Ectodermal cell (in vitro differentiated cells): ENCODE data around the gene KAZN.

Experiments
- H3K27ac ChIP-seq: 2 replicates; pipeline ENCODE4 v1.7.0; 2013; ENCODE audit warnings: mild to moderate bottlenecking, low read depth, low read length; ENCODE audit not compliant: insufficient read depth, poor library complexity, severe bottlenecking
- H3K27me3 ChIP-seq: 2 replicates; pipeline ENCODE4 v1.7.0; 2013; ENCODE audit warnings: mild to moderate bottlenecking, low read length; ENCODE audit not compliant: insufficient read depth, control insufficient read depth, poor library complexity, severe bottlenecking
- H3K36me3 ChIP-seq: one replicate; pipeline ENCODE4 v1.7.0; 2013; ENCODE audit warnings: low read length; ENCODE audit not compliant: control insufficient read depth, insufficient read depth
- H3K4me1 ChIP-seq: one replicate; pipeline ENCODE4 v1.7.0; 2013; ENCODE audit warnings: low read length; ENCODE audit not compliant: control insufficient read depth, insufficient read depth
- H3K4me3 ChIP-seq: 2 replicates; pipeline ENCODE4 v1.7.0; 2013; ENCODE audit warnings: low read depth, low read length, control low read depth; ENCODE audit not compliant: insufficient read depth
- H3K9me3 ChIP-seq: 2 replicates; pipeline ENCODE4 v1.7.0; 2013; ENCODE audit warnings: mild to moderate bottlenecking, low read length, moderate library complexity; ENCODE audit not compliant: control insufficient read depth
- WGBS, 2 experiments: methylation state at CpG; one replicate each; pipeline ENCODE4 v1.1.7; 2013; ENCODE audit warnings: missing lambda C conversion rate in 2 of 2; 5-methylcytosine and 5-hydroxymethylcytosine counted together

KAZN gene

GRCh38 chr1:14880456-14881316 is 282.2 kb downstream of the KAZN start:
- Histone ChIP-seq H3K4me1 (peaks cover 2% of the 10 kb centered on the region), H3K9me3 (no peaks in the 10 kb centered on the region), H3K36me3 (no peaks in the 10 kb centered on the region), H3K4me3 (no peak overlapping the region), H3K27ac (no peak overlapping the region), H3K27me3 (no peaks in the 10 kb centered on the region)
- 92 to 95% methylated on average over 7 of the region's 7 CpGs for WGBS, 2 experiments

- H3K4me1 ChIP-seq = no peaks in the 10 kb centered on the region
- 89 to 91% methylated on average over 9 of the region's 9 CpGs for WGBS, 2 experiments
- H3K27ac ChIP-seq = no peak overlapping the region
- H3K4me3 ChIP-seq = no peak overlapping the region
- H3K9me3 ChIP-seq = no peaks in the 10 kb centered on the region
- no peaks in the 10 kb centered on the region for H3K36me3 ChIP-seq
- no peaks in the 10 kb centered on the region for H3K27me3 ChIP-seq
Measured at GRCh38 chr1:14881775-14882672, 283.5 kb downstream of the KAZN start.

GRCh38 chr1:14884614-14885175 is 286.2 kb downstream of the KAZN start:
- Histone ChIP-seq H3K36me3 (no peaks in the 10 kb centered on the region), H3K9me3 (no peaks in the 10 kb centered on the region), H3K27me3 (no peaks in the 10 kb centered on the region), H3K4me3 (no peak overlapping the region), H3K4me1 (no peaks in the 10 kb centered on the region), H3K27ac (no peak overlapping the region)
- 91 to 92% methylated on average over 15 of the region's 15 CpGs for WGBS, 2 experiments

GRCh38 chr1:14887044-14887566 is 288.6 kb downstream of the KAZN start:
- H3K27ac ChIP-seq = no peak overlapping the region

GRCh38 chr1:14887764-14888350 is 289.4 kb downstream of the KAZN start:
- Histone ChIP-seq H3K4me1 (no peaks in the 10 kb centered on the region), H3K27ac (no peak overlapping the region), H3K4me3 (no peak overlapping the region), H3K27me3 (no peaks in the 10 kb centered on the region), H3K36me3 (no peaks in the 10 kb centered on the region), H3K9me3 (no peaks in the 10 kb centered on the region)
- 41 to 55% methylated on average over 11 to 13 of the region's 13 CpGs for WGBS, 2 experiments

More at GRCh38 chr1:14887044-14887566, 288.6 kb downstream of the KAZN start:
- 96 to 98% methylated on average over 4 to 5 of the region's 5 CpGs for WGBS, 2 experiments
- Histone ChIP-seq H3K27me3 (no peaks in the 10 kb centered on the region), H3K4me1 (no peaks in the 10 kb centered on the region), H3K9me3 (no peaks in the 10 kb centered on the region), H3K4me3 (no peak overlapping the region), H3K36me3 (no peaks in the 10 kb centered on the region)

- H3K4me1 ChIP-seq = no peaks in the 10 kb centered on the region
- H3K4me3 ChIP-seq = no peak overlapping the region
- no peaks in the 10 kb centered on the region for H3K9me3 ChIP-seq
- H3K27ac ChIP-seq = no peak overlapping the region
- no peaks in the 10 kb centered on the region for H3K36me3 ChIP-seq
- H3K27me3 ChIP-seq = no peaks in the 10 kb centered on the region
- WGBS, 2 experiments = 83 to 89% methylated on average over 9 of the region's 10 CpGs
Measured at GRCh38 chr1:14888374-14888773, 289.9 kb downstream of the KAZN start.

- H3K4me1 ChIP-seq = no peaks in the 10 kb centered on the region
- no peaks in the 10 kb centered on the region for H3K9me3 ChIP-seq
- no peaks in the 10 kb centered on the region for H3K27me3 ChIP-seq
- no peak overlapping the region for H3K27ac ChIP-seq
- WGBS, 2 experiments = 91 to 93% methylated on average over 13 of the region's 13 CpGs
- H3K4me3 ChIP-seq = no peak overlapping the region
- no peaks in the 10 kb centered on the region for H3K36me3 ChIP-seq
Measured at GRCh38 chr1:14889825-14890440, 291.4 kb downstream of the KAZN start.

GRCh38 chr1:14891991-14892390 is 293.5 kb downstream of the KAZN start:
- Histone ChIP-seq H3K36me3 (no peaks in the 10 kb centered on the region), H3K27me3 (no peaks in the 10 kb centered on the region), H3K4me3 (no peak overlapping the region), H3K27ac (no peak overlapping the region), H3K9me3 (no peaks in the 10 kb centered on the region), H3K4me1 (peaks cover 4% of the 10 kb centered on the region)
- 84 to 86% methylated on average over 4 of the region's 4 CpGs for WGBS, 2 experiments

GRCh38 chr1:14894811-14895560 is 296.5 kb downstream of the KAZN start:
- H3K4me3 ChIP-seq = no peak overlapping the region
- H3K36me3 ChIP-seq = no peaks in the 10 kb centered on the region
- H3K27me3 ChIP-seq = no peaks in the 10 kb centered on the region
- H3K4me1 ChIP-seq = peaks cover 4% of the 10 kb centered on the region
- 47 to 48% methylated on average over 11 of the region's 11 CpGs for WGBS, 2 experiments
- no peaks in the 10 kb centered on the region for H3K9me3 ChIP-seq
- no peak overlapping the region for H3K27ac ChIP-seq
